ENCODE results near the gene SUCLA2.

SUCLA2 gene

DNA sequence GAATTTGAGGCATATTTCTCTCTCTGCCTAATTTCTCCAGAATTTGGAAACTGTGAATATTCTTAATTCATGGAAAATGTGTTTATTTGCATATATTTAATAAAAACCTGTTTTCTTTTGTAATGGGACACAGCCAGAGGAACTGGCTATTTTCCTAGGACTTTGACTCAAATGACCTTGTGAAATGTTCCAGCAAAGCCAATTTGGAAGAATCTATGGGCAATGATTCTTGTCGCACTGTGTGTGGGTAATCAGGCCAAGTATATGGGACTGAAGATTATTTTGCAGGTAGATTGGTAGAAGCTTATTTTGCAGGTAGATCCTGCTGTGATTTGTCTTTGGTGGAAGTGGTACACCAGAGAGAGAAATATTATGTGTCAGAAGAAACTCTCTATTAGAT lies 38.8 kb downstream of the SUCLA2 start:
- Histone ChIP-seq H3K9me3 (ENCODE audit: insufficient read depth, low read depth, low read length) (peaks cover 25% of the 10 kb centered on the region; the same call in 1 of the 2 replicates), H3K36me3 (ENCODE audit: insufficient read depth, low read length) (peaks cover 82% of the 10 kb centered on the region)

DNA sequence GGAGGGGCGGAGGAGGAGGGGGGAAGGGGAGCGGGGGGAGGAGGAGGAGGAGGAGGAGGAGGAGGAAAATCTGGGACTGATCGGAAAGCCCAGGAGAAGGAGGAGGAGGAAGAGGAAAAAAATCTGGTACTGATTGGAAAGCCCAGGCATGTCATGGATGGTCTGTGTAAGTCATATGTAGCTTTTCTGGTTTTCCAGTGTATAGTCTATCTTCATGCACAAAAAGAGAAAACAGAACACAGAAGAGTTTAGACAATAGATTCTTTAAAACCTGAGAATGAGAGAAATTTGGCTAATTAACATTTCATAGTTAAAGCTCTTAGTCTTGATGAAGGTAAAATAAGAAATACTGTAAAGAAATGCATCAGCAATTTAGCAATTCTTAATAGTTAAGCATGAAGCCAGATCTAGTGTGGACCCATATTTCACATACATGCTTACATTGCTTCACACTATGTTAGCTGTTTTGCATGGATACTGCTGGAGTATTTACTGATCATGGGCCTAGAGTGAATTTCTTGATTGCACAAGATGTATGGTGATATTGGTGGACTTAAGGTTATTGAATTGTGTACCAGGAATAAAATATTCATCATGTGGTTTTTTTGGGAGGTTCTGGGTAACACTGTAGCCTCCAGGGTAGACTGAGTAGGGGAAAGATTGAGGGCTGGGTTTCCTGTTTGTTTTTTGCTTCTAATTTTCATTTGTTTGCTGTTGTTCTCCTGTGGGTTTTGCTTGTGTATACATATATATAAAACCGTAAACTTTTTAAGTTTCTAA lies 41.4 kb downstream of the SUCLA2 start:
- no peaks in the 10 kb centered on the region for H3K9me2 ChIP-seq (replicated peaks; ENCODE audit: low read depth, low read length)
- no peak overlapping the region for H3K4me2 ChIP-seq (ENCODE audit: low read depth, low read length, poor library complexity, severe bottlenecking)
- no peak overlapping the region for H3K4me3 ChIP-seq (ENCODE audit: low read length, poor library complexity, severe bottlenecking)
- H3K79me2 ChIP-seq (ENCODE audit: insufficient read depth, low read length): no peaks in the 10 kb centered on the region
- H3K9me3 ChIP-seq (ENCODE audit: insufficient read depth, low read depth, low read length): peaks cover 37% of the 10 kb centered on the region; the same call in 1 of the 2 replicates
- peaks cover 76% of the 10 kb centered on the region for H3K36me3 ChIP-seq (ENCODE audit: insufficient read depth, low read length)
- H2AFZ ChIP-seq (ENCODE audit: low read length): no peak overlapping the region
- no peaks in the 10 kb centered on the region for H3F3A ChIP-seq (ENCODE audit: low read depth)
- H3K4me1 ChIP-seq (ENCODE audit: insufficient read depth, low read length, poor library complexity, severe bottlenecking): no peaks in the 10 kb centered on the region
- no peak for TF ChIP-seq EZH2phosphoT487 (IDR thresholded peaks at IDR 0.05; ENCODE audit: borderline replicate concordance)
- TF ChIP-seq, protein P1, sequence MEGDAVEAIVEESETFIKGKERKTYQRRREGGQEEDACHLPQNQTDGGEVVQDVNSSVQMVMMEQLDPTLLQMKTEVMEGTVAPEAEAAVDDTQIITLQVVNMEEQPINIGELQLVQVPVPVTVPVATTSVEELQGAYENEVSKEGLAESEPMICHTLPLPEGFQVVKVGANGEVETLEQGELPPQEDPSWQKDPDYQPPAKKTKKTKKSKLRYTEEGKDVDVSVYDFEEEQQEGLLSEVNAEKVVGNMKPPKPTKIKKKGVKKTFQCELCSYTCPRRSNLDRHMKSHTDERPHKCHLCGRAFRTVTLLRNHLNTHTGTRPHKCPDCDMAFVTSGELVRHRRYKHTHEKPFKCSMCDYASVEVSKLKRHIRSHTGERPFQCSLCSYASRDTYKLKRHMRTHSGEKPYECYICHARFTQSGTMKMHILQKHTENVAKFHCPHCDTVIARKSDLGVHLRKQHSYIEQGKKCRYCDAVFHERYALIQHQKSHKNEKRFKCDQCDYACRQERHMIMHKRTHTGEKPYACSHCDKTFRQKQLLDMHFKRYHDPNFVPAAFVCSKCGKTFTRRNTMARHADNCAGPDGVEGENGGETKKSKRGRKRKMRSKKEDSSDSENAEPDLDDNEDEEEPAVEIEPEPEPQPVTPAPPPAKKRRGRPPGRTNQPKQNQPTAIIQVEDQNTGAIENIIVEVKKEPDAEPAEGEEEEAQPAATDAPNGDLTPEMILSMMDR (conservative IDR thresholded peaks at IDR 0.05; ENCODE audit: low read length): no peak
- H3K27me3 ChIP-seq (ENCODE audit: insufficient read depth, low read length, poor library complexity, severe bottlenecking): peaks cover 8% of the 10 kb centered on the region
- no peak overlapping the region for H3K9ac ChIP-seq (ENCODE audit: low read depth, low read length, poor library complexity, severe bottlenecking)
- H4K20me1 ChIP-seq (ENCODE audit: insufficient read depth, low read length, poor library complexity, severe bottlenecking): no peaks in the 10 kb centered on the region

More for the DNA sequence above, 38.8 kb downstream of the SUCLA2 start:
- Histone ChIP-seq H3K9ac (ENCODE audit: low read depth, low read length, poor library complexity, severe bottlenecking) (no peak overlapping the region), H3K27me3 (ENCODE audit: insufficient read depth, low read length, poor library complexity, severe bottlenecking) (peaks cover 8% of the 10 kb centered on the region), H3K79me2 (ENCODE audit: insufficient read depth, low read length) (no peaks in the 10 kb centered on the region), H3K4me2 (ENCODE audit: low read depth, low read length, poor library complexity, severe bottlenecking) (no peak overlapping the region), H4K20me1 (ENCODE audit: insufficient read depth, low read length, poor library complexity, severe bottlenecking) (no peaks in the 10 kb centered on the region), H3K9me2 (replicated peaks; ENCODE audit: low read depth, low read length) (no peaks in the 10 kb centered on the region), H2AFZ (ENCODE audit: low read length) (no peak overlapping the region), H3F3A (ENCODE audit: low read depth) (no peaks in the 10 kb centered on the region), H3K4me3 (ENCODE audit: low read length, poor library complexity, severe bottlenecking) (no peak overlapping the region), H3K4me1 (ENCODE audit: insufficient read depth, low read length, poor library complexity, severe bottlenecking) (no peaks in the 10 kb centered on the region)
- TF ChIP-seq EZH2phosphoT487 (IDR thresholded peaks at IDR 0.05; ENCODE audit: borderline replicate concordance): no peak
- TF ChIP-seq, protein P1 (conservative IDR thresholded peaks at IDR 0.05; ENCODE audit: low read length): no peak

DNA sequence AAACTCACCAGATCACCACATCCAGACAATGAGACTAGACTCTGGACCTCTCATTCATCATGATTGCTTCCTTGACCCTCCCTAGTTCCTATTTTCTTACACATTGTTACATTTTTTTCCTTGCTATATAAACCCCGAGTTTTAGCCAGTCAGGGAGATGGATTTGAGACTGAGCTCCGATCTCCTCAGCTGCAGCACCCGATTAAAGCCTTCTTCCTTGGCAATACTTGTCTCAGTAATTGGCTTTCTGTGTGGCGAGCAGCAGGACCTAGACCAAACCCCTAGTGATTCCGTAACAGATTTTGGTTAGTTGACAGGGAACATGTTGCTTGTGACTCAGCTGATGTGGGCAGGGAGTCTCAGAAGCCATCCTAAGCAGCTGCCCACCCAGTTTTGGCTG lies 44.0 kb downstream of the SUCLA2 start:
- Histone ChIP-seq H3K4me1 (ENCODE audit: insufficient read depth, low read length, poor library complexity, severe bottlenecking) (no peaks in the 10 kb centered on the region), H3K4me3 (ENCODE audit: low read length, poor library complexity, severe bottlenecking) (no peak overlapping the region), H3K4me2 (ENCODE audit: low read depth, low read length, poor library complexity, severe bottlenecking) (no peak overlapping the region), H3K79me2 (ENCODE audit: insufficient read depth, low read length) (no peaks in the 10 kb centered on the region), H3K9me3 (ENCODE audit: insufficient read depth, low read depth, low read length) (peaks cover 37% of the 10 kb centered on the region; the same call in 1 of the 2 replicates), H3K9me2 (replicated peaks; ENCODE audit: low read depth, low read length) (no peaks in the 10 kb centered on the region), H3K36me3 (ENCODE audit: insufficient read depth, low read length) (peaks cover 77% of the 10 kb centered on the region), H3K27me3 (ENCODE audit: insufficient read depth, low read length, poor library complexity, severe bottlenecking) (peaks cover 8% of the 10 kb centered on the region), H4K20me1 (ENCODE audit: insufficient read depth, low read length, poor library complexity, severe bottlenecking) (no peaks in the 10 kb centered on the region), H3K9ac (ENCODE audit: low read depth, low read length, poor library complexity, severe bottlenecking) (no peak overlapping the region), H2AFZ (ENCODE audit: low read length) (no peak overlapping the region), H3F3A (ENCODE audit: low read depth) (no peaks in the 10 kb centered on the region)
- TF ChIP-seq EZH2phosphoT487 (IDR thresholded peaks at IDR 0.05; ENCODE audit: borderline replicate concordance): no peak
- TF ChIP-seq, protein P1 (conservative IDR thresholded peaks at IDR 0.05; ENCODE audit: low read length): no peak

Data from Loucy (cell line).